Osteocyte (in vitro differentiated cells): ENCODE results near the gene SPINT4. TPM values are rescaled to one million over a fixed set of nuclear protein-coding genes. Genes with fewer than 3 reads are reported as not detected.
"Not testable (repeated sequence)": the region's sequence is repeated elsewhere in the genome, so short reads cannot be mapped to it uniquely, and the experiment has no call there.

Experiments used
- DNase-seq: peaks from one replicate; pipeline ENCODE4 v3.0.0; 2021; ENCODE audit warnings: mixed read lengths; ENCODE audit not compliant: unreplicated experiment; ENCODE audit errors: extremely low spot score
- H3K27ac Mint-ChIP-seq: one replicate; pipeline ENCODE4 v1.8.0; 2021; ENCODE audit warnings: mild to moderate bottlenecking, mixed read lengths; ENCODE audit not compliant: unreplicated experiment
- H3K27me3 Mint-ChIP-seq: one replicate; pipeline ENCODE4 v1.8.0; 2021; ENCODE audit warnings: mixed read lengths; ENCODE audit not compliant: unreplicated experiment
- H3K36me3 Mint-ChIP-seq: one replicate; pipeline ENCODE4 v1.8.0; 2021; ENCODE audit warnings: mixed read lengths; ENCODE audit not compliant: unreplicated experiment
- H3K4me1 Mint-ChIP-seq: one replicate; pipeline ENCODE4 v1.8.0; 2021; ENCODE audit warnings: mixed read lengths; ENCODE audit not compliant: unreplicated experiment
- H3K4me3 Mint-ChIP-seq: one replicate; pipeline ENCODE4 v1.8.0; 2021; ENCODE audit warnings: mild to moderate bottlenecking, moderate library complexity, mixed read lengths; ENCODE audit not compliant: unreplicated experiment
- H3K9me3 Mint-ChIP-seq: one replicate; pipeline ENCODE4 v1.8.0; 2021; ENCODE audit warnings: mixed read lengths; ENCODE audit not compliant: unreplicated experiment
- CTCF ChIP-seq: fragments of 200-600 bp; sonication (generic); IDR thresholded peaks from 2 replicates; pipeline ENCODE4 v1.5.0; 2021; ENCODE audit warnings: antibody characterized with exemption, mild to moderate bottlenecking, moderate library complexity
- total RNA-seq: library from RNA; stranded (reverse); gene quantifications from 2 replicates; pipeline ENCODE4 v1.2.1, GENCODE V29; 2021

SPINT4 gene
- total RNA-seq, 1 donor from 2014 or later, result not detected

GRCh38 chr20:45745015-45745414 is 22.9 kb downstream of the SPINT4 start:
- H3K9me3 Mint-ChIP-seq, result no peaks in the 10 kb centered on the region
- peaks cover 25% of the 10 kb centered on the region for H3K27me3 Mint-ChIP-seq
- H3K36me3 Mint-ChIP-seq, result no peaks in the 10 kb centered on the region
- H3K4me3 Mint-ChIP-seq, result no peak overlapping the region
- H3K4me1 Mint-ChIP-seq, result no peaks in the 10 kb centered on the region
- DNase-seq, result no peak
- H3K27ac Mint-ChIP-seq, result no peak overlapping the region
- no peak for TF ChIP-seq CTCF

- Mint-ChIP-seq H3K4me1 (no peaks in the 10 kb centered on the region), H3K27me3 (peaks cover 33% of the 10 kb centered on the region), H3K36me3 (no peaks in the 10 kb centered on the region), H3K27ac (no peak overlapping the region), H3K9me3 (peaks cover 5% of the 10 kb centered on the region), H3K4me3 (no peak overlapping the region)
- TF ChIP-seq CTCF, result no peak
- no peak for DNase-seq
Measured at GRCh38 chr20:45751721-45752120, 29.6 kb downstream of the SPINT4 start.

GRCh38 chr20:45752746-45753145 is 30.6 kb downstream of the SPINT4 start:
- no peak for TF ChIP-seq CTCF
- Mint-ChIP-seq H3K4me3 (no peak overlapping the region), H3K36me3 (no peaks in the 10 kb centered on the region)

GRCh38 chr20:45758096-45758495 is 35.9 kb downstream of the SPINT4 start:
- H3K36me3 Mint-ChIP-seq, result no peaks in the 10 kb centered on the region
- no peak for TF ChIP-seq CTCF
- no peaks in the 10 kb centered on the region for H3K4me1 Mint-ChIP-seq
- no peak overlapping the region for H3K27ac Mint-ChIP-seq
- peaks cover 5% of the 10 kb centered on the region for H3K9me3 Mint-ChIP-seq
- DNase-seq, result peak; percentile 65
- peaks cover 5% of the 10 kb centered on the region for H3K27me3 Mint-ChIP-seq
- no peak overlapping the region for H3K4me3 Mint-ChIP-seq

More at GRCh38 chr20:45752746-45753145, 30.6 kb downstream of the SPINT4 start:
- DNase-seq, result no peak
- Mint-ChIP-seq H3K4me1 (no peaks in the 10 kb centered on the region), H3K27ac (no peak overlapping the region), H3K27me3 (peaks cover 23% of the 10 kb centered on the region), H3K9me3 (peaks cover 5% of the 10 kb centered on the region)

GRCh38 chr20:45759921-45760320 is 37.8 kb downstream of the SPINT4 start:
- H3K4me1 Mint-ChIP-seq, H3K27me3 Mint-ChIP-seq, H3K36me3 Mint-ChIP-seq, H3K9me3 Mint-ChIP-seq, H3K4me3 Mint-ChIP-seq, H3K27ac Mint-ChIP-seq: not testable (repeated sequence)
- DNase-seq, result peak; percentile 60

- peak; percentile 72 for DNase-seq
- not testable (repeated sequence) for H3K4me3 Mint-ChIP-seq, H3K27ac Mint-ChIP-seq, H3K4me1 Mint-ChIP-seq, H3K9me3 Mint-ChIP-seq, H3K36me3 Mint-ChIP-seq
- H3K27me3 Mint-ChIP-seq, result peaks cover 16% of the 10 kb centered on the region
Measured at GRCh38 chr20:45761966-45762365, 39.8 kb downstream of the SPINT4 start.

- Mint-ChIP-seq H3K27ac (peak overlapping the region; percentile 14), H3K27me3 (peaks cover 26% of the 10 kb centered on the region)
- not testable (repeated sequence) for DNase-seq, H3K4me3 Mint-ChIP-seq, H3K4me1 Mint-ChIP-seq, H3K36me3 Mint-ChIP-seq, H3K9me3 Mint-ChIP-seq
Measured at GRCh38 chr20:45764618-45765282, 42.6 kb downstream of the SPINT4 start.
